ENCODE data around the gene TWIST2. TPM values are rescaled to one million over a fixed set of nuclear protein-coding genes. Genes with fewer than 3 reads are reported as not detected.
A peak's percentile ranks its signal among the peaks of the same experiment; 100 is the strongest.

TWIST2 gene
- total RNA-seq, 6 donors from 2014 or later, result 10.5 to 29.3 (median 23.4) TPM

DNA sequence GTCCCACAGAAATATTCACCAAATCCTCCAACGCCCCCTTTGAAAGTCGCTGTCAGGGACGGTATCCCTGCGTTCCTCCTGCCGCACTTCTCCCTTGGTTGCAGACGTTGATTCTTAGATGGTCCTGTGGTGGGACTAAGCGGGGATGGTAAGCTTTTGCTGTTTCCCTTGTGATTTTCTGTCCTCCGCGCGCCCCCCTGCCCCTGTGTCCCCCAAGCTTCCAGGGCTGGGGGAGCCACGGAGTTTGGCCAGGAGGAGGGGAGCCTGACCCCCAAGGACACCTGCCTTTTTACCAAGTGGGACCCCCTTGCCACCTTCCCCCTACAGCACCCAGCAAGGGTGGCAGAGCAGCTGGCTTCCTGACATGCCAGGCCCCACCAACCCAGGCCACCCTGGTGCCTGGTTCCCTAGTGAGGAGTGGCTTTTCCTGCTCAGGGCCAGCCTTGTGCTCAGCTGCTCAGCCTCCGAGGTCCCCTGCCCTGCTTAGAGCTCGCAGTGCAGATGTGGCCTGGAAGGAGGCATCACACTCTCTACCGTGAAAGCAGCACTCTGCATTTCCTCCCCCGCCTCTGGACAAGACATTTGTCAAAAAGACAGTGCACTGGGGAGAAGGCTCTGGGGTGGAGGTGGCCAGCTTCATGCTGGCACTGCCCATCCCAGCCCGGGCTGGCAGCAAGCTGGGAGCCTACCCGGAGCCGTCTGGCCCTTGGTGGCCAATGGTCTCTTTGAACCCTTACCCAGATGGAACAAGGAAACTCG is 49.4 kb downstream of the TWIST2 start:
- H3K27me3 ChIP-seq, result no peaks in the 10 kb centered on the region
- no peaks in the 10 kb centered on the region for H3K36me3 ChIP-seq
- ATAC-seq (ENCODE audit: low FRiP score in 2 of 2) (no peak), DNase-seq (peak in 1 of 2 donors; percentile 39)
- TF ChIP-seq, protein P1, sequence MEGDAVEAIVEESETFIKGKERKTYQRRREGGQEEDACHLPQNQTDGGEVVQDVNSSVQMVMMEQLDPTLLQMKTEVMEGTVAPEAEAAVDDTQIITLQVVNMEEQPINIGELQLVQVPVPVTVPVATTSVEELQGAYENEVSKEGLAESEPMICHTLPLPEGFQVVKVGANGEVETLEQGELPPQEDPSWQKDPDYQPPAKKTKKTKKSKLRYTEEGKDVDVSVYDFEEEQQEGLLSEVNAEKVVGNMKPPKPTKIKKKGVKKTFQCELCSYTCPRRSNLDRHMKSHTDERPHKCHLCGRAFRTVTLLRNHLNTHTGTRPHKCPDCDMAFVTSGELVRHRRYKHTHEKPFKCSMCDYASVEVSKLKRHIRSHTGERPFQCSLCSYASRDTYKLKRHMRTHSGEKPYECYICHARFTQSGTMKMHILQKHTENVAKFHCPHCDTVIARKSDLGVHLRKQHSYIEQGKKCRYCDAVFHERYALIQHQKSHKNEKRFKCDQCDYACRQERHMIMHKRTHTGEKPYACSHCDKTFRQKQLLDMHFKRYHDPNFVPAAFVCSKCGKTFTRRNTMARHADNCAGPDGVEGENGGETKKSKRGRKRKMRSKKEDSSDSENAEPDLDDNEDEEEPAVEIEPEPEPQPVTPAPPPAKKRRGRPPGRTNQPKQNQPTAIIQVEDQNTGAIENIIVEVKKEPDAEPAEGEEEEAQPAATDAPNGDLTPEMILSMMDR (IDR thresholded peaks at IDR 0.05), result no peak
- TF ChIP-seq EP300 (IDR thresholded peaks at IDR 0.05), result no peak
- no peak for TF ChIP-seq POLR2AphosphoS5 (IDR thresholded peaks at IDR 0.05)
- TF ChIP-seq POLR2A (IDR thresholded peaks at IDR 0.05), result no peak
- 74 to 85% methylated on average over 13 to 19 of the region's 19 CpGs for WGBS, 2 donors
- H3K4me1 ChIP-seq, result peaks cover 0 to 2% (median 0%) of the 10 kb centered on the region in 4 donors
- no peaks in the 10 kb centered on the region for H3K9me3 ChIP-seq
- no peak overlapping the region for H3K4me3 ChIP-seq
- H3K27ac ChIP-seq, result peak overlapping the region in 1 of 4 donors; percentile 52

DNA sequence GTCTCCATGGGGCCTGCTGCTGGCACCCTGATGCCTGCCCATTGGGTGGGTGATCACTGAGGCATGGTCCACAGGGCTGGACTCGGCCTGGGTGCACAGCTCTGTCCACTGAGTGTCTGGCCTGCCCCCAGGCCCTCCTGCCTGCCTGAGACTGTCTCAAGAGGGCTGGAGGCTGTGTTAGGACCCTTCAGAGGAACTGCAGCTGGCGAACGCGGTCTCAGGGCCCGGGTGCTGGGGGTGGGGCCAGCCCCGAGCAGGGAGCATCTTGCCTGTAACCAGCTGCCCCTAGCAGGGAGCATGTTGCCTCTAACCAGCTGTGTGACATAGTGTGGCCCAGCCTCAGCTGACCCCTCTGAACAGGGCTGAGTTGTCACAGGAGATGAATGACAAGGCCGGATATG is 50.0 kb downstream of the TWIST2 start:
- peak in 1 of 2 donors; percentile 72 for DNase-seq
- H3K36me3 ChIP-seq, result no peaks in the 10 kb centered on the region
- no peaks in the 10 kb centered on the region for H3K27me3 ChIP-seq
- WGBS, 2 donors, result 69% methylated on average over 7 of the region's 7 CpGs; no CpG with 5 or more reads in 1 of the 2 donors
- no peak overlapping the region for H3K4me3 ChIP-seq
- ATAC-seq (ENCODE audit: low FRiP score in 2 of 2), result no peak
- no peak for TF ChIP-seq EP300 (IDR thresholded peaks at IDR 0.05)
- TF ChIP-seq, protein P1 (IDR thresholded peaks at IDR 0.05), result no peak
- TF ChIP-seq POLR2A (IDR thresholded peaks at IDR 0.05), result no peak
- TF ChIP-seq POLR2AphosphoS5 (IDR thresholded peaks at IDR 0.05), result peak in 1 of 2 donors; percentile 17
- peaks cover 0 to 2% (median 0%) of the 10 kb centered on the region in 4 donors for H3K4me1 ChIP-seq
- no peaks in the 10 kb centered on the region for H3K9me3 ChIP-seq
- H3K27ac ChIP-seq, result peak overlapping the region in 1 of 4 donors; percentile 52

DNA sequence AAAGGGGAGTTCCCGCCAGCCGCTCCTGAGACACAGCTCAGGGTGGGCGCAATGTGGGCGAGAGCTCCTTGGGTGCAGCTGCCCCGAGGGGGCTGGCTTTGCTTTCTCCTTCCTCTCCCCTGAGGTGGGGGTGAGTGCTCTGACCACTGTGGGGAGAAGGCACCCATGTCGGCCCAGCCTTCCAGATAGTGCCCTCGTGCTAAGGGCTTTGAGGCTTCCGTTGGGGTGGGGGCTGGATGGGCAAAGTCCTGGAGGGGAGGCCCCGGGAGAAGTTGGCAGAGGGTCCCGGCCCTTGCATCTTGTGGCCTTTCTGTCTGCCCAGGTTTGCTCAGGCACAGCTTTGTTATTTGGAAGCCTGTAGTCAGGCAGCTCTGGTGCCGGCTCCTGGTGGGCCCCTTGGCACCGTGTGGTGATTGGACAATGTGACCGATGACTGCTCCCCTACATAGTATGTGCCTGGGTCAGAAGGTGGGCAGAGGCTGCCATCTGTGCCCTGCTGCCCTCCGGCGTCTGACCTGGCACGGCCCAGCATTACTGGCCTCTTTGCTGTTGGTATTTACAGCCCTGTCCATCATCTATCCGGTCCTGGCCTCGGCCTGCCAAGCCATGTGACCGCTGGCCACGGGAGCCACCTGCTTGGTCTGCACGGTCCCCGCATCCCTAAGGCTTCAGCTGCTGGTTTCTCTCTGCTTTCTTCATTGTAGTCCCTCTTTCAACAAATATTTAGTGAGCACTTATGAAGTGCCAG is 50.8 kb downstream of the TWIST2 start:
- ATAC-seq (ENCODE audit: low FRiP score in 2 of 2), result no peak
- WGBS, 2 donors, result 84 to 90% methylated on average over 9 to 22 of the region's 22 CpGs
- Histone ChIP-seq H3K4me1 (peaks cover 0 to 2% (median 0%) of the 10 kb centered on the region in 4 donors), H3K27me3 (no peaks in the 10 kb centered on the region), H3K9me3 (no peaks in the 10 kb centered on the region), H3K4me3 (no peak overlapping the region), H3K36me3 (no peaks in the 10 kb centered on the region), H3K27ac (no peak overlapping the region)
- DNase-seq, result peak in 1 of 2 donors; percentile 67
- TF ChIP-seq POLR2A (IDR thresholded peaks at IDR 0.05) (no peak), EP300 (IDR thresholded peaks at IDR 0.05) (no peak), POLR2AphosphoS5 (IDR thresholded peaks at IDR 0.05) (no peak)
- TF ChIP-seq, protein P1 (IDR thresholded peaks at IDR 0.05), result no peak

DNA sequence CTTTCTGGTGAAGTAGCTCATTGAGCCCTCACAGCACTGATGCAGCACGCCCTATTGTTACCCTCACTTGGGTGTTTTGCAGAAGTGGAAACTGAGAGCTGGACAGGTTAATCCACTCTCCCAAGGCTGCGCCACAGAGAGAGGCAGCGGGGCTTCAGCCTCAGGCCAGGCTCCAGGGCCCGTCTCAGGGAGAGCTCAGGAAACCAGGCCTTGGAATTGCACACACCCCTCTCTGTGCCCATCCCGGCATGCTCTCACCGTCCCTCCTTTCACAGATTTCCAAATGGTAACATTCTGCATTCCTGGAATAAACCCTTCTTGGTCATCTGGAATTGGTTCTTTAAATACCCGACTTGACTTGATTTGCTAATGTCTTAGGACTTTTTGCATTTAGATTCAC is 51.5 kb downstream of the TWIST2 start:
- no peak for DNase-seq
- Histone ChIP-seq H3K36me3 (no peaks in the 10 kb centered on the region), H3K27me3 (no peaks in the 10 kb centered on the region), H3K4me3 (no peak overlapping the region), H3K4me1 (peaks cover 0 to 2% (median 0%) of the 10 kb centered on the region in 4 donors), H3K27ac (no peak overlapping the region), H3K9me3 (no peaks in the 10 kb centered on the region)
- WGBS, 2 donors, result 77 to 89% methylated on average over 7 of the region's 7 CpGs
- ATAC-seq (ENCODE audit: low FRiP score in 2 of 2), result no peak
- TF ChIP-seq POLR2AphosphoS5 (IDR thresholded peaks at IDR 0.05) (no peak), POLR2A (IDR thresholded peaks at IDR 0.05) (no peak), EP300 (IDR thresholded peaks at IDR 0.05) (no peak)
- TF ChIP-seq, protein P1 (IDR thresholded peaks at IDR 0.05), result no peak
